Esophagus squamous epithelium (tissue), 4 donors: Measurements from ENCODE around the gene PKD2L2.

Experiments used
- POLR2A ChIP-seq, 4 donors: fragments of 450-650 bp; IDR thresholded peaks; one replicate each; pipeline ENCODE4 v1.6.1; 2017; ENCODE audit warnings: antibody characterized with exemption in 4 of 4, mild to moderate bottlenecking in 4 of 4, moderate library complexity in 3 of 4
- TF ChIP-seq, protein P1 (sequence below), 6 experiments: fragments of 450-650 bp in 4 of 6; fragments of 200-600 bp in 2 of 6; sonication (generic) in 2 of 6; IDR thresholded peaks; one replicate each; pipeline ENCODE4 v1.5.1; 2016 to 2019; ENCODE audit warnings: antibody characterized with exemption in 6 of 6, mild to moderate bottlenecking in 4 of 6, moderate library complexity in 4 of 6

DNA sequence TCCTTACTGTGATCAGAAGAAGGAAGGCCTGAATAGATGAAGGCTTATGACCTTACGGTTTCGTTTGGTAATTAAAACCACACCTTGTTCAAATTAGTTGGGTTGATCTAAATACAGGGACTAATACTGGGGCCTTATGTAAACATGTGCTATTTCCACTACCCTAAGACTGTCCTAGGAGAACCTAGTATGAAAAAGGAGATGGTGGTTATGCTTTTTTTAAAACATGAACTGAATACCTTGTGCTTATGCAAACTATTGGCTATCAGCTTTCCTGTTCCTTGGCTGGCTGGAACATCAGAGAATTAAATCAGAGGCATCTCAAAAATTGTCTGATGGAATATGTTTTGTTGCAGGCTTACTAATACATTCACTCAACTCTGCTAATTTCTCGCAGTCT lies 17.7 kb upstream of the PKD2L2 start:
- TF ChIP-seq, protein P1, sequence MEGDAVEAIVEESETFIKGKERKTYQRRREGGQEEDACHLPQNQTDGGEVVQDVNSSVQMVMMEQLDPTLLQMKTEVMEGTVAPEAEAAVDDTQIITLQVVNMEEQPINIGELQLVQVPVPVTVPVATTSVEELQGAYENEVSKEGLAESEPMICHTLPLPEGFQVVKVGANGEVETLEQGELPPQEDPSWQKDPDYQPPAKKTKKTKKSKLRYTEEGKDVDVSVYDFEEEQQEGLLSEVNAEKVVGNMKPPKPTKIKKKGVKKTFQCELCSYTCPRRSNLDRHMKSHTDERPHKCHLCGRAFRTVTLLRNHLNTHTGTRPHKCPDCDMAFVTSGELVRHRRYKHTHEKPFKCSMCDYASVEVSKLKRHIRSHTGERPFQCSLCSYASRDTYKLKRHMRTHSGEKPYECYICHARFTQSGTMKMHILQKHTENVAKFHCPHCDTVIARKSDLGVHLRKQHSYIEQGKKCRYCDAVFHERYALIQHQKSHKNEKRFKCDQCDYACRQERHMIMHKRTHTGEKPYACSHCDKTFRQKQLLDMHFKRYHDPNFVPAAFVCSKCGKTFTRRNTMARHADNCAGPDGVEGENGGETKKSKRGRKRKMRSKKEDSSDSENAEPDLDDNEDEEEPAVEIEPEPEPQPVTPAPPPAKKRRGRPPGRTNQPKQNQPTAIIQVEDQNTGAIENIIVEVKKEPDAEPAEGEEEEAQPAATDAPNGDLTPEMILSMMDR (IDR thresholded peaks at IDR 0.05): no peak
- TF ChIP-seq POLR2A (IDR thresholded peaks at IDR 0.05): no peak
